NB4 (cell line): ENCODE data around the gene MAPKAPK2.

Source experiments
- DNase-seq: peaks from one replicate; pipeline ENCODE4 v3.0.0; 2010; ENCODE audit warnings: low read depth
- H3K4me3 ChIP-seq: one replicate; pipeline ENCODE4 v1.5.1; 2011; ENCODE audit warnings: mild to moderate bottlenecking, low read depth, low read length, moderate library complexity
- CTCF ChIP-seq: IDR thresholded peaks from one replicate; pipeline ENCODE4 v1.5.1; 2012; ENCODE audit warnings: low read depth, low read length
- MAX ChIP-seq: IDR thresholded peaks from 2 replicates; pipeline ENCODE4 v1.6.1; 2011; ENCODE audit warnings: low read depth, low read length
- MYC ChIP-seq: IDR thresholded peaks from 2 replicates; pipeline ENCODE4 v1.6.1; 2011; ENCODE audit warnings: low read depth, low read length
- POLR2A ChIP-seq: IDR thresholded peaks from 2 replicates; pipeline ENCODE4 v1.6.1; 2011; ENCODE audit warnings: mild to moderate bottlenecking; ENCODE audit not compliant: insufficient read length; ENCODE audit errors: extremely low read depth

The MAPKAPK2 gene

GRCh38 chr1:206643118-206643698, 41.5 kb upstream of the MAPKAPK2 start:
- DNase-seq: no peak
- no peak for TF ChIP-seq MAX
- TF ChIP-seq MYC: no peak
- no peak for TF ChIP-seq CTCF
- no peak for TF ChIP-seq POLR2A
- H3K4me3 ChIP-seq: no peak overlapping the region

- no peak overlapping the region for H3K4me3 ChIP-seq
- TF ChIP-seq POLR2A (no peak), MYC (no peak), CTCF (no peak), MAX (no peak)
- DNase-seq: no peak
Observed at GRCh38 chr1:206646504-206646903, 38.2 kb upstream of the MAPKAPK2 start.

GRCh38 chr1:206647224-206647623, 37.5 kb upstream of the MAPKAPK2 start:
- H3K4me3 ChIP-seq: no peak overlapping the region
- no peak for DNase-seq
- TF ChIP-seq CTCF (no peak), POLR2A (no peak), MAX (no peak), MYC (no peak)

- no peak for TF ChIP-seq MAX
- no peak for TF ChIP-seq POLR2A
- TF ChIP-seq CTCF: no peak
- TF ChIP-seq MYC: no peak
- DNase-seq: no peak
- no peak overlapping the region for H3K4me3 ChIP-seq
Observed at GRCh38 chr1:206649261-206649921, 35.3 kb upstream of the MAPKAPK2 start.

- TF ChIP-seq CTCF (no peak), MAX (no peak), MYC (no peak), POLR2A (no peak)
- DNase-seq: no peak
- H3K4me3 ChIP-seq: no peak overlapping the region
Observed at GRCh38 chr1:206651014-206651413, 33.7 kb upstream of the MAPKAPK2 start.
